Measurements from ENCODE around the gene CIBAR2.

GRCh38 chr16:85156869-85157268 is 44.6 kb upstream of the CIBAR2 start:
- TF ChIP-seq CTCF (IDR thresholded peaks at IDR 0.05), result no peak
- no peak for TF ChIP-seq POLR2A (IDR thresholded peaks at IDR 0.05)

All from ovary (tissue), 3 donors.